HG02938 (cell line): ENCODE results near the gene NUP62CL.

Experiments
- ATAC-seq: cut with Tn5 transposase; IDR thresholded peaks from one replicate; pipeline ENCODE4 v1.9.1; 2021; ENCODE audit warnings: mild to moderate bottlenecking, moderate library complexity; ENCODE audit not compliant: unreplicated experiment

NUP62CL gene

GRCh38 chrX:107153005-107153404 lies 53.2 kb downstream of the NUP62CL start:
- no peak for ATAC-seq

GRCh38 chrX:107146670-107147069 lies 59.6 kb downstream of the NUP62CL start:
- no peak for ATAC-seq

- no peak for ATAC-seq
These were observed 70.3 kb downstream of the NUP62CL start for GRCh38 chrX:107135965-107136307.

- peak; percentile 73 for ATAC-seq
These were observed 70.9 kb downstream of the NUP62CL start for GRCh38 chrX:107135049-107135964.

GRCh38 chrX:107123750-107124149 lies 82.5 kb downstream of the NUP62CL start:
- no peak for ATAC-seq

- ATAC-seq = no peak
These were observed 87.0 kb downstream of the NUP62CL start for GRCh38 chrX:107119283-107119682.

- peak; percentile 100 for ATAC-seq
These were observed 87.7 kb downstream of the NUP62CL start, which contains the start of gene RBM41 for GRCh38 chrX:107118322-107119147. TSS of gene RBM41 (minus strand) at chrX:107118822. CDS start at chrX:107118773, 49 bp downstream.

- no peak for ATAC-seq
These were observed 88.3 kb downstream of the NUP62CL start for GRCh38 chrX:107117993-107118321.

- ATAC-seq = no peak
These were observed 98.8 kb downstream of the NUP62CL start for GRCh38 chrX:107107459-107107858.

GRCh38 chrX:107102980-107103379 lies 103.3 kb downstream of the NUP62CL start:
- no peak for ATAC-seq

- no peak for ATAC-seq
These were observed 130.1 kb downstream of the NUP62CL start for GRCh38 chrX:107076158-107076557.
